ENCODE results near the gene RHOV.

The RHOV gene

GRCh38 chr15:40904552-40905201 lies 30.6 kb upstream of the RHOV start:
- no peak for DNase-seq (ENCODE audit: low read depth in 2 of 2)

GRCh38 chr15:40902605-40903561 lies 28.8 kb upstream of the RHOV start:
- DNase-seq (ENCODE audit: low read depth in 2 of 2) = no peak

GRCh38 chr15:40901053-40901443 lies 27.0 kb upstream of the RHOV start:
- no peak for DNase-seq (ENCODE audit: low read depth in 2 of 2)

GRCh38 chr15:40900256-40901052 lies 26.4 kb upstream of the RHOV start:
- DNase-seq (ENCODE audit: low read depth in 2 of 2) = no peak

GRCh38 chr15:40899536-40900207 lies 25.6 kb upstream of the RHOV start:
- DNase-seq (ENCODE audit: low read depth in 2 of 2) = no peak

GRCh38 chr15:40894681-40895448 lies 20.8 kb upstream of the RHOV start:
- peak in 1 of 2 experiments; percentile 35 for DNase-seq (ENCODE audit: low read depth in 2 of 2)

GRCh38 chr15:40893733-40894680 lies 20.0 kb upstream of the RHOV start, which contains the start of gene VPS18:
TSS of gene VPS18 (plus strand) at chr15:40894450. CDS start at chr15:40894769, 319 bp downstream.
- DNase-seq (ENCODE audit: low read depth in 2 of 2) = peak; percentile 88 to 89

- DNase-seq (ENCODE audit: low read depth in 2 of 2) = no peak
Observed at GRCh38 chr15:40893019-40893670, 19.1 kb upstream of the RHOV start.

GRCh38 chr15:40892447-40893012 lies 18.5 kb upstream of the RHOV start:
- no peak for DNase-seq (ENCODE audit: low read depth in 2 of 2)

- DNase-seq (ENCODE audit: low read depth in 2 of 2) = no peak
Observed at GRCh38 chr15:40891810-40892446, 17.9 kb upstream of the RHOV start.

- no peak for DNase-seq (ENCODE audit: low read depth in 2 of 2)
Observed at GRCh38 chr15:40891138-40891537, 17.1 kb upstream of the RHOV start.

- DNase-seq (ENCODE audit: low read depth in 2 of 2) = no peak
Observed at GRCh38 chr15:40889112-40889511, 15.1 kb upstream of the RHOV start.

- no peak for DNase-seq (ENCODE audit: low read depth in 2 of 2)
Observed at GRCh38 chr15:40886586-40886985, 12.6 kb upstream of the RHOV start.

GRCh38 chr15:40881351-40881750 lies 7.3 kb upstream of the RHOV start:
- no peak for DNase-seq (ENCODE audit: low read depth in 2 of 2)

GRCh38 chr15:40879609-40880008 lies 5.6 kb upstream of the RHOV start:
- DNase-seq (ENCODE audit: low read depth in 2 of 2) = no peak

- no peak for DNase-seq (ENCODE audit: low read depth in 2 of 2)
Observed at GRCh38 chr15:40878785-40879184, 4.8 kb upstream of the RHOV start.

- no peak for DNase-seq (ENCODE audit: low read depth in 2 of 2)
Observed at GRCh38 chr15:40877694-40878093, 3.7 kb upstream of the RHOV start.

Data from fibroblast of skin of left quadriceps (primary cell).